ENCODE results near the gene SLC9C2. TPM values are rescaled to one million over a fixed set of nuclear protein-coding genes. Genes with fewer than 3 reads are reported as not detected.
A peak's percentile ranks its signal among the peaks of the same experiment; 100 is the strongest.

The SLC9C2 gene
- total RNA-seq, 6 experiments from 2014 or later: not detected

DNA sequence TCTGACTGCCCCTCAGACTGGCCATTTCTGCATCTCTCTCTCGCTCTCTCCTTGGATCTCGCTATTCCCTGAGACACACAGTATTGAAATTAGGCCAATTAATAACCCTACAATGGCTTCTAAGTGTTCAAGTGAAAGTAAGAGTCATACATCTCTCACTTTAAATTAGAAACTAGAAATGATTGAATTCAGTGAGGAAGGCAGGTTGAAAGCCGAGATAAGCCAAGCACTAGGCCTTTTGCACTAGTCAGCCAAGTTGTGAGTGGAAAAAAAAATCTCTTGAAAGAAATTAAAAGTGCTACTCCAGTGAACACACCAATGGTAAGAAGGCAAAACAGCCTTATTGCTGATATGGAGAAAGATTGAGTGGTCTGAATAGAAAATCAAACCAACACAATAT, 51.2 kb downstream of the SLC9C2 start:
- TF ChIP-seq, protein P1, sequence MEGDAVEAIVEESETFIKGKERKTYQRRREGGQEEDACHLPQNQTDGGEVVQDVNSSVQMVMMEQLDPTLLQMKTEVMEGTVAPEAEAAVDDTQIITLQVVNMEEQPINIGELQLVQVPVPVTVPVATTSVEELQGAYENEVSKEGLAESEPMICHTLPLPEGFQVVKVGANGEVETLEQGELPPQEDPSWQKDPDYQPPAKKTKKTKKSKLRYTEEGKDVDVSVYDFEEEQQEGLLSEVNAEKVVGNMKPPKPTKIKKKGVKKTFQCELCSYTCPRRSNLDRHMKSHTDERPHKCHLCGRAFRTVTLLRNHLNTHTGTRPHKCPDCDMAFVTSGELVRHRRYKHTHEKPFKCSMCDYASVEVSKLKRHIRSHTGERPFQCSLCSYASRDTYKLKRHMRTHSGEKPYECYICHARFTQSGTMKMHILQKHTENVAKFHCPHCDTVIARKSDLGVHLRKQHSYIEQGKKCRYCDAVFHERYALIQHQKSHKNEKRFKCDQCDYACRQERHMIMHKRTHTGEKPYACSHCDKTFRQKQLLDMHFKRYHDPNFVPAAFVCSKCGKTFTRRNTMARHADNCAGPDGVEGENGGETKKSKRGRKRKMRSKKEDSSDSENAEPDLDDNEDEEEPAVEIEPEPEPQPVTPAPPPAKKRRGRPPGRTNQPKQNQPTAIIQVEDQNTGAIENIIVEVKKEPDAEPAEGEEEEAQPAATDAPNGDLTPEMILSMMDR (IDR thresholded peaks at IDR 0.05): no peak
- TF ChIP-seq POLR2A (IDR thresholded peaks at IDR 0.05): no peak
- no peaks in the 10 kb centered on the region for H3K36me3 ChIP-seq
- intact Hi-C loops (cut with DNase I): no loop called here
- no peak overlapping the region for H3K4me3 ChIP-seq
- no peaks in the 10 kb centered on the region for H3K9me3 ChIP-seq
- H3K4me1 ChIP-seq: no peaks in the 10 kb centered on the region
- H3K27me3 ChIP-seq: no peaks in the 10 kb centered on the region
- 82% methylated on average over 3 of the region's 3 CpGs for WGBS (ENCODE audit: insufficient coverage, low coverage, low lambda C conversion rate, missing lambda C conversion rate)
- no peak overlapping the region for H3K27ac ChIP-seq
- no peak for ATAC-seq
- no peak for DNase-seq

DNA sequence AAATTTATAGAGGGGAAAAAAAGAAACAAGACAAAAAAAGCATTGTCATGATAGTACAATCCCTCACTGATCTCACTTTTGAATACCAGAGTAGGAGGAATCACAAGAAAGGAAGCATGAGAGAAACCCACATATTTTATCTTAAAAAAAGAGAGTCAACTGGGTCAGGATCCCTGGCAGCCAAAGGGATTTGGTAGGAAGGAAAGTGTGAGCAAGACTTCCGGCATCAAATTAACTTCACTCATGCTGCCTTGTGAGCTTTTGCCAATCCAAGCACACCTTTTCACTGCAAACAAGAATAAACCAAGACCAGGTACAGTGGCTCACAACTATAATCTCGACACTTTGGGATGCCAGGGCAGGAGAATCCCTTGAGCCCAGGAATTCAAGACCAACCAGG, 53.1 kb downstream of the SLC9C2 start:
- H3K9me3 ChIP-seq: no peaks in the 10 kb centered on the region
- WGBS (ENCODE audit: insufficient coverage, low coverage, low lambda C conversion rate, missing lambda C conversion rate): 75% methylated on average over 2 of the region's 2 CpGs
- DNase-seq (no peak), ATAC-seq (peak in 1 of 4 donors; percentile 21)
- no peaks in the 10 kb centered on the region for H3K27me3 ChIP-seq
- TF ChIP-seq, protein P1 (IDR thresholded peaks at IDR 0.05): no peak
- no peak for TF ChIP-seq POLR2A (IDR thresholded peaks at IDR 0.05)
- no peaks in the 10 kb centered on the region for H3K4me1 ChIP-seq
- H3K27ac ChIP-seq: no peak overlapping the region
- no peak overlapping the region for H3K4me3 ChIP-seq
- intact Hi-C loops (cut with DNase I): no loop called here
- no peaks in the 10 kb centered on the region for H3K36me3 ChIP-seq

DNA sequence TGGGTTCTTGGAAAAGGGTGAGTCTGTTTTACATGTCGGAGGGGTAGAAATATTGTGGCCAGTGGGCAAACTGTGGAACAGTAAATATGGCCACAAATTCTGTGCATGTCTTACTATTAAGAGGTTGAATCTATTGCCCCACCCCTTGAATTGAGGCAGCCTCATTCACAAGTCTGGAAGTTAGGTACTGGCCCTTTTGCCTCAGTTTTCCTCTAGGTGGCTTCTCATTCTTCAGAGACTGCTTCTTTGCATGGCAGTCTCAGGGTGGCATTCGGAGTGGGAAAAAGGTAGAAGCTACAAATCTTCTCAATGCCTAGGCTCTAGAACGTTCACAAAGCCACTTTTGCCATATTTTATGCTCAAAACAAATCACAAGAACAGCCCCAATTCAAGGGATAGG, 57.2 kb downstream of the SLC9C2 start:
- intact Hi-C loops (cut with DNase I): no loop called here
- WGBS (ENCODE audit: insufficient coverage, low coverage, low lambda C conversion rate, missing lambda C conversion rate): 53% methylated on average over 2 of the region's 3 CpGs

DNA sequence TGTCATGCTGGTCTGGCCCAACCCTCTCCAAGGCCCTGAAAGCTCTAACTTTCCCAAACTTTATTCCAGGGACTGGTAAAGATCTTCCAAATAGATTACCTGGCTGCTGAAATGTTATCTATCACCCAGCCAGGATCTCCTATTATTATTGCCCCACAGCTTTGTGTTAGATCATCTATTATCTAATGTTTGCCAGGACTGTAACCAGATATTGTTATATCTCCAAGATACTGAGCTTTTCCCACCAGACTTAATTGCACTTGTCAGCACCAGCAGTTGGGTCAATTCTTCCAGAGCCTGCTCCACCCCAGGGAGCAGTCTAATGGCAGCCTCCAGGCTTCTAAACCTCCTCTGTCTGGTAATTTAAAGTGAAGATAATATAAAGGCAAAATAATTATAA, 66.6 kb downstream of the SLC9C2 start:
- intact Hi-C loops (cut with DNase I): no loop called here
- no peaks in the 10 kb centered on the region for H3K4me1 ChIP-seq
- no peak overlapping the region for H3K4me3 ChIP-seq
- DNase-seq (no peak), ATAC-seq (no peak)
- H3K9me3 ChIP-seq: no peaks in the 10 kb centered on the region
- TF ChIP-seq POLR2A (IDR thresholded peaks at IDR 0.05): no peak
- TF ChIP-seq, protein P1 (IDR thresholded peaks at IDR 0.05): no peak
- no peaks in the 10 kb centered on the region for H3K27me3 ChIP-seq
- H3K36me3 ChIP-seq: no peaks in the 10 kb centered on the region
- no peak overlapping the region for H3K27ac ChIP-seq

More for the DNA sequence above, 57.2 kb downstream of the SLC9C2 start:
- Histone ChIP-seq H3K9me3 (no peaks in the 10 kb centered on the region), H3K27me3 (no peaks in the 10 kb centered on the region), H3K4me1 (no peaks in the 10 kb centered on the region), H3K36me3 (no peaks in the 10 kb centered on the region), H3K27ac (no peak overlapping the region), H3K4me3 (no peak overlapping the region)
- TF ChIP-seq, protein P1 (IDR thresholded peaks at IDR 0.05): no peak
- TF ChIP-seq POLR2A (IDR thresholded peaks at IDR 0.05): no peak
- DNase-seq (no peak), ATAC-seq (no peak)

DNA sequence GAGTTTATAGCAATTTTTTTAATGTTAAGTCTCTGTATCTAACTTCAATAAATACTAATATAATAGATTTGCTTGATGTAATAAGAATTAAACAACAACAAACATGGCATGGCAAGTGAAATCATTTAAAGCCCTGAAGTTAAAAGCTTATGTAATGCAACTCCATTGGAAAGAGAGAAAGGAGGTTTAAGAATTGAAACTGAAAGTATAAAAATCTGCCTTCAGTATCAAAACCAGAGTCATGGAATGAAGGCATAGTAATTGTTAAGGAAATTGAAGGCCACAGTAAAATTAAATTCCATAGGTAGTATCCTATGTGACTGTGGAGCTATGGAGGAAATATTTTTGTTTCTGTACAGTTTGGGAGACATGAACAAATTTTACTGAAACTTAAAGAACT, 70.6 kb downstream of the SLC9C2 start:
- TF ChIP-seq, protein P1 (IDR thresholded peaks at IDR 0.05): no peak
- no peak for TF ChIP-seq POLR2A (IDR thresholded peaks at IDR 0.05)
- H3K9me3 ChIP-seq: no peaks in the 10 kb centered on the region
- H3K4me1 ChIP-seq: peaks cover 0 to 9% (median under 1%) of the 10 kb centered on the region in 4 donors
- no peak overlapping the region for H3K4me3 ChIP-seq
- no peaks in the 10 kb centered on the region for H3K36me3 ChIP-seq
- intact Hi-C loops (cut with DNase I): no loop called here
- ATAC-seq: peak; percentile 50 to 74 (median 66)
- H3K27ac ChIP-seq: peak overlapping the region in 1 of 3 donors; percentile 3
- DNase-seq: no peak
- H3K27me3 ChIP-seq: no peaks in the 10 kb centered on the region
